Panc1 (cell line): ENCODE data around the gene CTTNBP2NL. TPM values are rescaled to one million over a fixed set of nuclear protein-coding genes. Genes with fewer than 3 reads are reported as not detected.

Experiments
- ATAC-seq: fragments of 200-7000 bp; cut with Tn5 transposase; 2 replicates; pipeline ENCODE4 v1.9.1; 2020; ENCODE audit warnings: mild to moderate bottlenecking, moderate library complexity
- BruUV-seq: library from RNA; stranded (reverse); fragments of 400-500 nt; replicated peaks from 2 replicates; lab custom pipeline; 2021; lab: Mats Ljungman, UMichigan
- CTCF ChIA-PET: fragments of 300-600 bp; sonication (Branson Sonifier 250); formaldehyde crosslinking; loops from one replicate; lab custom pipeline; 2022; ENCODE audit warnings: antibody characterized with exemption; lab: Charles Lee
- POLR2A ChIA-PET: fragments of 300-600 bp; sonication (Branson Sonifier 250); formaldehyde crosslinking; loops from one replicate; lab custom pipeline; 2022; ENCODE audit warnings: antibody characterized with exemption; lab: Charles Lee
- DNase-seq: peaks from one replicate; pipeline ENCODE4 v3.0.0-alpha.2; 2010; ENCODE audit warnings: low read depth, low spot score
- H3K27ac ChIP-seq: 2 replicates; pipeline ENCODE4 v1.5.1; 2011; ENCODE audit warnings: mild to moderate bottlenecking, low read length, inconsistent platforms
- H3K27me3 ChIP-seq: fragments of 200-500 bp; sonication (Bioruptor generic); 2 replicates; pipeline ENCODE4 v1.6.0; 2014; ENCODE audit warnings: low read length, inconsistent platforms; ENCODE audit not compliant: control insufficient read depth, insufficient read depth
- H3K36me3 ChIP-seq: fragments of 200-500 bp; sonication (Bioruptor generic); 2 replicates; pipeline ENCODE4 v1.5.1; 2014; ENCODE audit warnings: inconsistent platforms, mild to moderate bottlenecking, low read length, moderate library complexity; ENCODE audit not compliant: control insufficient read depth, insufficient read depth
- H3K4me1 ChIP-seq: 2 replicates; pipeline ENCODE4 v1.5.1; 2011; ENCODE audit warnings: inconsistent platforms, mild to moderate bottlenecking, low read length, moderate library complexity; ENCODE audit not compliant: control insufficient read depth, insufficient read depth
- H3K4me3 ChIP-seq, 2 experiments: 2 replicates each; pipeline ENCODE4 v1.5.1; 2011 to 2012; ENCODE audit warnings: low read depth in 2 of 2, low read length in 2 of 2, mild to moderate bottlenecking in 2 of 2, inconsistent platforms in 1 of 2, moderate library complexity in 1 of 2
- H3K9me3 ChIP-seq: fragments of 200-500 bp; sonication (Bioruptor generic); 2 replicates; pipeline ENCODE4 v1.5.1; 2014; ENCODE audit warnings: low read depth, mild to moderate bottlenecking, inconsistent platforms, low read length, moderate library complexity; ENCODE audit not compliant: control insufficient read depth, insufficient read depth
- POLR2AphosphoS5 ChIP-seq: IDR thresholded peaks from 2 replicates; pipeline ENCODE4 v1.6.1; 2012; ENCODE audit warnings: mild to moderate bottlenecking, low read depth, low read length, moderate library complexity
- SIN3A ChIP-seq: IDR thresholded peaks from 2 replicates; pipeline ENCODE4 v1.6.1; 2012; ENCODE audit warnings: low read depth, mild to moderate bottlenecking, low read length, moderate library complexity, borderline replicate concordance; ENCODE audit not compliant: insufficient read depth
- TCF7L2 ChIP-seq: IDR thresholded peaks from 2 replicates; pipeline ENCODE4 v1.6.1; 2011; ENCODE audit warnings: mild to moderate bottlenecking, low read depth, low read length, inconsistent platforms
- in situ Hi-C: cut with HindIII; loops from 2 replicates; pipeline ENCODE4 v1.10.0; 2016; ENCODE audit warnings: low sequenced_read_pairs, low pct_unique_long_range_greater_than_20kb
- intact Hi-C: fragments of 100-400 bp; cut with micrococcal nuclease; formaldehyde crosslinking; loops from one replicate; pipeline ENCODE4 v1.10.0; 2022; ENCODE audit not compliant: unreplicated experiment
- total RNA-seq: library from RNA; stranded (reverse); gene quantifications from one replicate; pipeline ENCODE4 v1.2.1, GENCODE V29; 2021; ENCODE audit not compliant: unreplicated experiment
- TF ChIP-seq, protein P1 (sequence below), 2 experiments: IDR thresholded peaks; 2 replicates each; pipeline ENCODE4 v1.6.1; 2011 to 2012; ENCODE audit warnings: low read depth in 2 of 2, control low read depth in 1 of 2, low read length in 1 of 2, mild to moderate bottlenecking in 1 of 2, moderate library complexity in 1 of 2; ENCODE audit not compliant: insufficient read depth in 1 of 2
- TF ChIP-seq, protein P2 (sequence below): fragments of 450-650 bp; IDR thresholded peaks from 2 replicates; pipeline ENCODE4 v1.5.1; 2017; ENCODE audit warnings: mild to moderate bottlenecking

The CTTNBP2NL gene
- total RNA-seq, 1 experiment from 2014 or later: 18.4 TPM

DNA sequence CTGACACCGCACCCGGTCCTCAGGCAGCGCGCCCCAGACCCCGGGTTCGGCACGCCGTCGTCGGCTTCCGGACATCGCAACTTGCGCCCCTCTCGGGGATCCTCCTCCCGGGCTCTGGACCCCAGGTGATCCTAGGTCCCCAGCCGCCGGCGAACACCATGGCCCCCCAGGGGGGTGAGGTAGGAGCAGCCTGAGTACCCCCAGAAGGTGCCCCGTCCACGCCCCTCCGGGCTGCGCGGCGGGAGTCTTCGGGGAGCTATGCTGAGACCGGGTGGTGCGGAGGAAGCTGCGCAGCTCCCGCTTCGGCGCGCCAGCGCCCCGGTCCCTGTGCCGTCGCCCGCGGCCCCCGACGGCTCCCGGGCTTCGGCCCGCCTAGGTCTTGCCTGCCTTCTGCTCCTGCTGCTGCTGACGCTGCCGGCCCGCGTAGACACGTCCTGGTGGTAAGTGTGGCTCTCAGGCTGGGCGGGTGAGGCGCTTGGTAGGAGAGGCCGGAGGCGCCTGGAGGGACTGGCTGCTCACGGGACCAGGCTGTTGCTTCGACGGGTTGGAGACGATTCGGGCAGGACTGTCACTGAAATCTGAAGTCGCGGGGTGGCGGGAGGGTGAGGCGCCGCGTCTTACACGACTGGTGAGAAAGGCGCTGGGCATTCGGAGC is 113.1 kb downstream of the CTTNBP2NL start:
- H3K36me3 ChIP-seq: no peaks in the 10 kb centered on the region
- ChIA-PET CTCF (no interaction called here), POLR2A (no interaction called here)
- BruUV-seq: no TSS peak
- peak overlapping the region; percentile 50 to 65 for H3K4me3 ChIP-seq
- ATAC-seq: no peak
- DNase-seq: no peak
- no peaks in the 10 kb centered on the region for H3K9me3 ChIP-seq
- in situ Hi-C loops: no loop called here
- no peaks in the 10 kb centered on the region for H3K27me3 ChIP-seq
- H3K4me1 ChIP-seq: no peaks in the 10 kb centered on the region
- TF ChIP-seq SIN3A: no peak
- no peak for TF ChIP-seq TCF7L2
- TF ChIP-seq, protein P1, sequence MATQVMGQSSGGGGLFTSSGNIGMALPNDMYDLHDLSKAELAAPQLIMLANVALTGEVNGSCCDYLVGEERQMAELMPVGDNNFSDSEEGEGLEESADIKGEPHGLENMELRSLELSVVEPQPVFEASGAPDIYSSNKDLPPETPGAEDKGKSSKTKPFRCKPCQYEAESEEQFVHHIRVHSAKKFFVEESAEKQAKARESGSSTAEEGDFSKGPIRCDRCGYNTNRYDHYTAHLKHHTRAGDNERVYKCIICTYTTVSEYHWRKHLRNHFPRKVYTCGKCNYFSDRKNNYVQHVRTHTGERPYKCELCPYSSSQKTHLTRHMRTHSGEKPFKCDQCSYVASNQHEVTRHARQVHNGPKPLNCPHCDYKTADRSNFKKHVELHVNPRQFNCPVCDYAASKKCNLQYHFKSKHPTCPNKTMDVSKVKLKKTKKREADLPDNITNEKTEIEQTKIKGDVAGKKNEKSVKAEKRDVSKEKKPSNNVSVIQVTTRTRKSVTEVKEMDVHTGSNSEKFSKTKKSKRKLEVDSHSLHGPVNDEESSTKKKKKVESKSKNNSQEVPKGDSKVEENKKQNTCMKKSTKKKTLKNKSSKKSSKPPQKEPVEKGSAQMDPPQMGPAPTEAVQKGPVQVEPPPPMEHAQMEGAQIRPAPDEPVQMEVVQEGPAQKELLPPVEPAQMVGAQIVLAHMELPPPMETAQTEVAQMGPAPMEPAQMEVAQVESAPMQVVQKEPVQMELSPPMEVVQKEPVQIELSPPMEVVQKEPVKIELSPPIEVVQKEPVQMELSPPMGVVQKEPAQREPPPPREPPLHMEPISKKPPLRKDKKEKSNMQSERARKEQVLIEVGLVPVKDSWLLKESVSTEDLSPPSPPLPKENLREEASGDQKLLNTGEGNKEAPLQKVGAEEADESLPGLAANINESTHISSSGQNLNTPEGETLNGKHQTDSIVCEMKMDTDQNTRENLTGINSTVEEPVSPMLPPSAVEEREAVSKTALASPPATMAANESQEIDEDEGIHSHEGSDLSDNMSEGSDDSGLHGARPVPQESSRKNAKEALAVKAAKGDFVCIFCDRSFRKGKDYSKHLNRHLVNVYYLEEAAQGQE (IDR thresholded peaks at IDR 0.05; ENCODE audit: insufficient read depth in 1 of 2, low read depth in 2 of 2, low read length in 1 of 2): no peak
- TF ChIP-seq, protein P2, sequence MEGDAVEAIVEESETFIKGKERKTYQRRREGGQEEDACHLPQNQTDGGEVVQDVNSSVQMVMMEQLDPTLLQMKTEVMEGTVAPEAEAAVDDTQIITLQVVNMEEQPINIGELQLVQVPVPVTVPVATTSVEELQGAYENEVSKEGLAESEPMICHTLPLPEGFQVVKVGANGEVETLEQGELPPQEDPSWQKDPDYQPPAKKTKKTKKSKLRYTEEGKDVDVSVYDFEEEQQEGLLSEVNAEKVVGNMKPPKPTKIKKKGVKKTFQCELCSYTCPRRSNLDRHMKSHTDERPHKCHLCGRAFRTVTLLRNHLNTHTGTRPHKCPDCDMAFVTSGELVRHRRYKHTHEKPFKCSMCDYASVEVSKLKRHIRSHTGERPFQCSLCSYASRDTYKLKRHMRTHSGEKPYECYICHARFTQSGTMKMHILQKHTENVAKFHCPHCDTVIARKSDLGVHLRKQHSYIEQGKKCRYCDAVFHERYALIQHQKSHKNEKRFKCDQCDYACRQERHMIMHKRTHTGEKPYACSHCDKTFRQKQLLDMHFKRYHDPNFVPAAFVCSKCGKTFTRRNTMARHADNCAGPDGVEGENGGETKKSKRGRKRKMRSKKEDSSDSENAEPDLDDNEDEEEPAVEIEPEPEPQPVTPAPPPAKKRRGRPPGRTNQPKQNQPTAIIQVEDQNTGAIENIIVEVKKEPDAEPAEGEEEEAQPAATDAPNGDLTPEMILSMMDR: no peak
- TF ChIP-seq POLR2AphosphoS5: no peak
- intact Hi-C loops: loop anchor here (10.0 kb wide), 1 partner anchor 106 kb away; the partner anchor contains the start of genes CAPZA1 and ST7L
- H3K27ac ChIP-seq: no peak overlapping the region

DNA sequence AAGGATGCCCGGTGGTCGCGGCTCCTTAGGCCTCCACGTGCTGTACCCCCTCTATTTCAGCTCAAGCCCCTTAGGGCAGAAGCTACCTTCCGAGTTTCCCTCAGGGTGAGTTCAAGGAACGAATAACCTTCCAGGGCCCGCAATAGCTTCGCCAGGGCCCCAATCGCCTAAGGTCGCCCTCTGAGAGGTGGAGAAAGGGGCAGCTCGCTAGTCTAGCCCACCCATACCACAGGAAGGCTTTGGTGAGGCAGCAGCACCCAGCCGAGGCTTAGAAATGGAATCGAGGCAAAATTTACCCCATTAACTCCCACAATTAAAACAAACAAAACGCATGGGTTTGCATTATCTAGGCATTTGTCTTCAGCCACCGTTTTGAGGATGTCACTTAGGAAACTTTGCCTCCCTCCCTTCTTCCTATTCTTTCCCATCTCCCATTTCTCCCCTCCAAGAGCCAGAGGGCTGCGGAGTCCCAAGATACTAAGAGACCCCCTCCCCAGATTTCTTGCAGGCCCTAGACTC is 113.7 kb downstream of the CTTNBP2NL start:
- H3K4me1 ChIP-seq: no peaks in the 10 kb centered on the region
- no peak overlapping the region for H3K4me3 ChIP-seq
- in situ Hi-C loops: no loop called here
- H3K36me3 ChIP-seq: no peaks in the 10 kb centered on the region
- H3K9me3 ChIP-seq: no peaks in the 10 kb centered on the region
- BruUV-seq: no TSS peak
- POLR2A ChIA-PET: no interaction called here
- CTCF ChIA-PET: no interaction called here
- H3K27ac ChIP-seq: no peak overlapping the region
- no peak for ATAC-seq
- no peaks in the 10 kb centered on the region for H3K27me3 ChIP-seq
- DNase-seq: no peak
- TF ChIP-seq POLR2AphosphoS5 (no peak), SIN3A (no peak), TCF7L2 (no peak)
- TF ChIP-seq, protein P1 (IDR thresholded peaks at IDR 0.05; ENCODE audit: insufficient read depth in 1 of 2, low read depth in 2 of 2, low read length in 1 of 2): no peak
- TF ChIP-seq, protein P2: no peak
- intact Hi-C loops: loop anchor here (10.0 kb wide), 1 partner anchor 105 kb away; the partner anchor contains the start of genes CAPZA1 and ST7L
